Measurements from ENCODE around the gene ZNF597. TPM values are rescaled to one million over a fixed set of nuclear protein-coding genes. Genes with fewer than 3 reads are reported as not detected.

ZNF597 gene
- total RNA-seq, 1 experiment from 2014 or later, result 3.5 TPM

DNA sequence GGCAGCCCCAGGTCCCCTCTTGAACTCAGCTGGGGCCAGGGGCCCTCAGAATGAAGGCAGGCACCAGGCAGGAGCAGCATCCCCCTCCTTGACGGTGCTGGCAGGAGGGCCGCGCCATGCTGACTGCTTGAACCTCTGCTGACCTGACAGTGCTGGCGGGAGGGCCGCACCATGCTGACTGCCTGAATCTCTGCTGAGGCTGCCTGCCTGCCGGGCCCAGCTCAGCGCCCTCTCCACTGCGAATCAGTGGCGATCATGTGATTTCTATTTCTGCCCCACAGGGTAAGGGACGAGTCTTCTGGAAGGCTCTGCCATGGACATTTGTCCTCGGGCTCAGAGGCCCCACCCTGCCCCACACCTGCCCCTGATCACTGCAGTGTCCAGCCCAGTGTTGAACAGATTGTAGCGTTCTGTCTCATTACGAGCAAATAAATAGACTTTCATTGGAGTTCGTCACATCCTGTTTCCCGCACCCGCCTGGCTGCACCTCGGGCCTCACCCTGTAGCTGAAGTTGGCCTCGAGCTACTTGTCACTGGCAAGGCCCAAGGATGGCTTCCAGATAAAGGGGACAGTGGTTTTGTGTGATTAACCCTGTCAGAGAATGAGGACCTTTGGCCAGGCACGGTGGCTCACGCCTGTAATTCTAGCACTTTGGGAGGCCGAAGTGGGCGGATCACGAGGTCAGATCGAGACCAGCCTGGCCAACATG, 43.4 kb upstream of the ZNF597 start:
- Mint-ChIP-seq H3K27ac (peak overlapping the region in 1 of 3 experiments; percentile 55; a peak in 1 of 7 replicates), H3K9me3 (no peaks in the 10 kb centered on the region), H3K4me1 (peaks cover under 1% of the 10 kb centered on the region in 2 experiments), H3K36me3 (ENCODE audit: insufficient read depth in 1 of 3, low read depth in 3 of 3) (peaks cover 25 to 50% (median 38%) of the 10 kb centered on the region in 3 experiments; a peak in 6 of 7 replicates), H3K27me3 (ENCODE audit: low read depth) (no peaks in the 10 kb centered on the region; the same call in 1 of the 2 replicates), H3K4me3 (0 out of 5 replicates have a peak overlapping the region, but pooled peaks of 1 of the 2 experiments have one; percentile 29)
- DNase-seq, result no peak
- no peak overlapping the region for H2BK20ac ChIP-seq (ENCODE audit: low read depth, low read length, poor library complexity, severe bottlenecking)
- H3K79me2 ChIP-seq (ENCODE audit: insufficient read depth, low read length), result no peaks in the 10 kb centered on the region
- no peak overlapping the region for H4K8ac ChIP-seq (replicated peaks; ENCODE audit: insufficient read length, low read depth, low read length)
- no CpG with 5 or more reads among the region's 24 CpGs for WGBS (ENCODE audit: extremely low coverage, insufficient read length, low lambda C conversion rate)
- no peak overlapping the region for H3K23ac ChIP-seq (ENCODE audit: insufficient read length, low read depth, low read length)
- no peak overlapping the region for H3K9ac ChIP-seq (ENCODE audit: extremely low read depth, insufficient read length, low read length)
- H2BK12ac ChIP-seq (ENCODE audit: insufficient read length, low read depth, low read length), result no peak overlapping the region
- no peaks in the 10 kb centered on the region for H4K20me1 ChIP-seq (ENCODE audit: control insufficient read depth, insufficient read depth, insufficient read length)
- no peaks in the 10 kb centered on the region for H3K27me3 ChIP-seq (ENCODE audit: insufficient read depth, low read length)
- no peaks in the 10 kb centered on the region for H3K4me1 ChIP-seq (ENCODE audit: insufficient read depth, low read length)
- H3K27ac ChIP-seq (ENCODE audit: insufficient read length, low read depth, low read length), result no peak overlapping the region
- no peak overlapping the region for H2BK15ac ChIP-seq (ENCODE audit: low read depth, low read length)
- no peak overlapping the region for H3K18ac ChIP-seq (ENCODE audit: insufficient read length, low read depth, low read length)
- no peak overlapping the region for H2AFZ ChIP-seq (ENCODE audit: low read length)
- no peaks in the 10 kb centered on the region for H3K9me3 ChIP-seq (ENCODE audit: control insufficient read depth, low read depth, low read length)
- no peak overlapping the region for H4K5ac ChIP-seq (ENCODE audit: insufficient read length, low read depth, low read length)
- H3K14ac ChIP-seq (ENCODE audit: insufficient read depth, low read length), result no peak overlapping the region
- H3K4me2 ChIP-seq (ENCODE audit: insufficient read depth, insufficient read length, low read length), result no peak overlapping the region
- no peaks in the 10 kb centered on the region for H3K79me1 ChIP-seq (ENCODE audit: insufficient read depth, low read depth, low read length, poor library complexity, severe bottlenecking)
- H3T11ph ChIP-seq (ENCODE audit: low read length), result no peak overlapping the region
- no peak overlapping the region for H3K4ac ChIP-seq (ENCODE audit: low read depth, low read length)
- no peak overlapping the region for H2AK5ac ChIP-seq (ENCODE audit: insufficient read length, low read length)
- H3K23me2 ChIP-seq (ENCODE audit: insufficient read length, low read depth, low read length, poor library complexity, severe bottlenecking), result no peaks in the 10 kb centered on the region
- no peak overlapping the region for H2BK5ac ChIP-seq (ENCODE audit: insufficient read length, low read length)
- TF ChIP-seq, protein P1, sequence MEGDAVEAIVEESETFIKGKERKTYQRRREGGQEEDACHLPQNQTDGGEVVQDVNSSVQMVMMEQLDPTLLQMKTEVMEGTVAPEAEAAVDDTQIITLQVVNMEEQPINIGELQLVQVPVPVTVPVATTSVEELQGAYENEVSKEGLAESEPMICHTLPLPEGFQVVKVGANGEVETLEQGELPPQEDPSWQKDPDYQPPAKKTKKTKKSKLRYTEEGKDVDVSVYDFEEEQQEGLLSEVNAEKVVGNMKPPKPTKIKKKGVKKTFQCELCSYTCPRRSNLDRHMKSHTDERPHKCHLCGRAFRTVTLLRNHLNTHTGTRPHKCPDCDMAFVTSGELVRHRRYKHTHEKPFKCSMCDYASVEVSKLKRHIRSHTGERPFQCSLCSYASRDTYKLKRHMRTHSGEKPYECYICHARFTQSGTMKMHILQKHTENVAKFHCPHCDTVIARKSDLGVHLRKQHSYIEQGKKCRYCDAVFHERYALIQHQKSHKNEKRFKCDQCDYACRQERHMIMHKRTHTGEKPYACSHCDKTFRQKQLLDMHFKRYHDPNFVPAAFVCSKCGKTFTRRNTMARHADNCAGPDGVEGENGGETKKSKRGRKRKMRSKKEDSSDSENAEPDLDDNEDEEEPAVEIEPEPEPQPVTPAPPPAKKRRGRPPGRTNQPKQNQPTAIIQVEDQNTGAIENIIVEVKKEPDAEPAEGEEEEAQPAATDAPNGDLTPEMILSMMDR (conservative IDR thresholded peaks at IDR 0.05), result no peak
- no peak overlapping the region for H3K56ac ChIP-seq (ENCODE audit: insufficient read length, low read depth, low read length)
- no peak overlapping the region for H4K91ac ChIP-seq (ENCODE audit: insufficient read length, low read depth, low read length)
- no peak overlapping the region for H2BK120ac ChIP-seq (ENCODE audit: low read depth, low read length, poor library complexity, severe bottlenecking)

All from H9 (cell line).